Suprapubic skin (tissue), 4 donors: Measurements from ENCODE around the gene ZNF266. TPM values are rescaled to one million over a fixed set of nuclear protein-coding genes. Genes with fewer than 3 reads are reported as not detected.
A peak's percentile ranks its signal among the peaks of the same experiment; 100 is the strongest.

Source experiments
- DNase-seq, 2 donors: peaks; one replicate each; pipeline ENCODE4 v3.0.0-alpha.2; 2019; ENCODE audit warnings: low spot score in 2 of 2
- H3K27ac ChIP-seq: fragments of 200-600 bp; sonication (generic); one replicate; pipeline ENCODE4 v1.5.1; 2019
- H3K27me3 ChIP-seq: fragments of 200-600 bp; sonication (generic); one replicate; pipeline ENCODE4 v1.5.1; 2019
- H3K36me3 ChIP-seq: fragments of 200-600 bp; sonication (generic); one replicate; pipeline ENCODE4 v1.5.1; 2019
- H3K4me1 ChIP-seq: fragments of 200-600 bp; sonication (generic); one replicate; pipeline ENCODE4 v1.5.1; 2019
- H3K4me3 ChIP-seq: fragments of 200-600 bp; sonication (generic); one replicate; pipeline ENCODE4 v1.5.1; 2019; ENCODE audit warnings: mild to moderate bottlenecking
- H3K9me3 ChIP-seq: fragments of 200-600 bp; sonication (generic); one replicate; pipeline ENCODE4 v1.5.1; 2019
- CTCF ChIP-seq, 2 donors: fragments of 200-600 bp in 1 of 2; fragments of 450-650 bp in 1 of 2; sonication (generic) in 1 of 2; IDR thresholded peaks; one replicate each; pipeline ENCODE4 v1.5.1; 2016 to 2019; ENCODE audit warnings: antibody characterized with exemption in 2 of 2, mild to moderate bottlenecking in 1 of 2, moderate library complexity in 1 of 2
- EP300 ChIP-seq: sonication (generic); formaldehyde crosslinking; IDR thresholded peaks from one replicate; pipeline ENCODE4 v1.6.1; 2017; ENCODE audit warnings: antibody characterized with exemption
- POLR2A ChIP-seq, 2 donors: fragments of 450-650 bp; IDR thresholded peaks; one replicate each; pipeline ENCODE4 v1.6.1; 2017; ENCODE audit warnings: antibody characterized with exemption in 2 of 2, mild to moderate bottlenecking in 2 of 2, moderate library complexity in 2 of 2
- POLR2AphosphoS5 ChIP-seq, 3 donors: sonication (generic); formaldehyde crosslinking; IDR thresholded peaks; one replicate each; pipeline ENCODE4 v1.6.1; 2017; ENCODE audit warnings: antibody characterized with exemption in 3 of 3
- WGBS: methylation state at CpG from one replicate; pipeline ENCODE4 v1.1.5; 2018; 5-methylcytosine and 5-hydroxymethylcytosine counted together
- total RNA-seq, 4 donors: library from RNA; depleted of rRNA; stranded (reverse); fragments of >200 nt; gene quantifications; one replicate each; pipeline ENCODE4 v1.1.0, GENCODE V29; 2016

Gene ZNF266
- total RNA-seq = 100 to 1,000 TPM in 1 of 4 donors, 10 to 100 TPM in 3; 16.5 to 101 (median 19.1) TPM

- WGBS = 29% methylated on average over 23 of the region's 56 CpGs
- H3K36me3 ChIP-seq = peaks cover 27% of the 10 kb centered on the region
- no peaks in the 10 kb centered on the region for H3K9me3 ChIP-seq
- peaks cover 23% of the 10 kb centered on the region for H3K4me1 ChIP-seq
- peak; percentile 93 for DNase-seq
- H3K27me3 ChIP-seq = no peaks in the 10 kb centered on the region
- TF ChIP-seq POLR2A (IDR thresholded peaks at IDR 0.05) = peak in 1 of 2 donors; percentile 59
- TF ChIP-seq POLR2AphosphoS5 (IDR thresholded peaks at IDR 0.05) = peak in 1 of 3 donors; percentile 48
- TF ChIP-seq CTCF (IDR thresholded peaks at IDR 0.05) = peak; percentile 82 to 89
- no peak for TF ChIP-seq EP300
- H3K27ac ChIP-seq = peak within 1 kb of the TSS; percentile 84
- H3K4me3 ChIP-seq = peak within 1 kb of the TSS; percentile 75
These were observed at the start of gene ZNF266 for GRCh38 chr19:9435279-9436268. ZNF266 (minus strand) TSS chr19:9435573; CDS start chr19:9420089, 15,484 bp downstream.

GRCh38 chr19:9485140-9485539 lies 49.8 kb upstream of the ZNF266 start:
- no peaks in the 10 kb centered on the region for H3K27me3 ChIP-seq
- H3K4me1 ChIP-seq = no peaks in the 10 kb centered on the region
- 80% methylated on average over 2 of the region's 2 CpGs for WGBS
- peaks cover 38% of the 10 kb centered on the region for H3K9me3 ChIP-seq
- no peaks in the 10 kb centered on the region for H3K36me3 ChIP-seq
- TF ChIP-seq CTCF (IDR thresholded peaks at IDR 0.05) = no peak
- no peak for TF ChIP-seq POLR2A (IDR thresholded peaks at IDR 0.05)
- TF ChIP-seq EP300 = no peak
- TF ChIP-seq POLR2AphosphoS5 (IDR thresholded peaks at IDR 0.05) = no peak
- no peak for DNase-seq
- H3K4me3 ChIP-seq = no peak overlapping the region
- H3K27ac ChIP-seq = no peak overlapping the region

- Histone ChIP-seq H3K9me3 (peaks cover 13% of the 10 kb centered on the region), H3K4me3 (no peak overlapping the region), H3K27me3 (no peaks in the 10 kb centered on the region), H3K4me1 (no peaks in the 10 kb centered on the region), H3K36me3 (no peaks in the 10 kb centered on the region), H3K27ac (no peak overlapping the region)
- no peak for TF ChIP-seq CTCF (IDR thresholded peaks at IDR 0.05)
- no peak for DNase-seq
These were observed 39.6 kb upstream of the ZNF266 start for GRCh38 chr19:9474975-9475374.

GRCh38 chr19:9467161-9467560 lies 31.8 kb upstream of the ZNF266 start:
- H3K27me3 ChIP-seq = no peaks in the 10 kb centered on the region
- no peak for TF ChIP-seq POLR2AphosphoS5 (IDR thresholded peaks at IDR 0.05)
- no peak for TF ChIP-seq POLR2A (IDR thresholded peaks at IDR 0.05)
- H3K27ac ChIP-seq = no peak overlapping the region
- H3K36me3 ChIP-seq = no peaks in the 10 kb centered on the region
- H3K9me3 ChIP-seq = peaks cover 38% of the 10 kb centered on the region
- no peak for DNase-seq
- H3K4me3 ChIP-seq = no peak overlapping the region
- 95% methylated on average over 7 of the region's 7 CpGs for WGBS
- no peaks in the 10 kb centered on the region for H3K4me1 ChIP-seq

GRCh38 chr19:9461938-9462337 lies 26.6 kb upstream of the ZNF266 start:
- no peak for DNase-seq
- TF ChIP-seq POLR2A (IDR thresholded peaks at IDR 0.05) (no peak), POLR2AphosphoS5 (IDR thresholded peaks at IDR 0.05) (no peak), EP300 (no peak), CTCF (IDR thresholded peaks at IDR 0.05) (no peak)
- peaks cover 30% of the 10 kb centered on the region for H3K9me3 ChIP-seq
- H3K27ac ChIP-seq = no peak overlapping the region
- H3K4me3 ChIP-seq = no peak overlapping the region
- 91% methylated on average over 4 of the region's 4 CpGs for WGBS
- H3K36me3 ChIP-seq = no peaks in the 10 kb centered on the region
- no peaks in the 10 kb centered on the region for H3K27me3 ChIP-seq
- no peaks in the 10 kb centered on the region for H3K4me1 ChIP-seq
